GM18951 (cell line): Measurements from ENCODE around the gene IFITM2.
"Not testable (repeated sequence)": the region's sequence is repeated elsewhere in the genome, so short reads cannot be mapped to it uniquely, and the experiment has no call there.

ENCODE experiments used
- POLR2A ChIP-seq: IDR thresholded peaks from 4 replicates; pipeline ENCODE4 v1.6.1; 2011; ENCODE audit warnings: mild to moderate bottlenecking; ENCODE audit not compliant: insufficient read length, insufficient read depth; ENCODE audit errors: extremely low read depth
- in situ Hi-C: fragments of 300-500 bp; cut with MboI; formaldehyde crosslinking; loops from one replicate; pipeline ENCODE4 v1.12.0; 2022; ENCODE audit warnings: low sequenced_read_pairs, mixed read lengths, inconsistent platforms; ENCODE audit not compliant: unreplicated experiment

The IFITM2 gene

GRCh38 chr11:299081-299891, 8.3 kb upstream of the IFITM2 start, which contains the start of gene IFITM5:
Gene IFITM5, minus strand, starts transcription at chr11:299526. Its CDS starts 36 bp downstream, at chr11:299490.
- in situ Hi-C loops: no loop called here
- TF ChIP-seq POLR2A: no peak

DNA sequence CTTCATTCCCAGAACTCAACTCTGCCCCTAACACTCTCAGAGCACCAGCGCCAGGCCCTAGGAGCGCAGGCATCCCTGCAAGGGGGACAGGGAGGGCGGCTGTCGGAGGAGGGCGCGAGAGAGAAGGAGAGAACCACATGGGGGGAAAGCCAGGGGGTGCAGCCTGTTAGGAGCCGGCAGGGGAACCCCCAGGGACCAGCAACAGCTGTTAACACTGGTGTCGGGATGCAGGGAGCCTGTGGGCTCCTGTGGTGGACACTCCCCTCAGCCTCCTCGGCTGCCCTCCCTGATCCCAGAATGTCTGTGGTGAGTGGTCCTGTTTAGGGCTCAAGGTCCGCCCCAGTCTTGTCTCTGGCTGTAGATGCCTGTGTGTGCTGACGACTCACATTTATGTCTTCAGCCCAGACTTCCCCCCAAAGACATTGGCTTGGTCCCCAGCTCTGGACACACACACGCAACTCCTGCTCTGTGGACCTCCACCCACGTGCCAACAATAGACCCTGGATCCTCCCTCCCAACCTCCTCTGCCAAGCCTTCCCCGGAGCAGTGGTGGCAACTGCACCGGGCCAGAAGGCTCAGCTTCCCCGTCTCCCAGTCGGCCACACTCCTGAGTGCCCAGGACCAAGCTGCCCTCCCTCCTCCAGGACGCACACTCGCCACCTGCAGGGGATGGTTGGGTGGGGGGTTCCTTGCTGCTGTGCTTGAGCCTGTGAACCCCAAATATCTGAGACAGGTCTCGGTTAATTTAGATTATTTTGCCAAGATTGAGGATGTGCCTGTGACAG, 7.5 kb upstream of the IFITM2 start:
- no peak for TF ChIP-seq POLR2A
- in situ Hi-C loops: no loop called here

DNA sequence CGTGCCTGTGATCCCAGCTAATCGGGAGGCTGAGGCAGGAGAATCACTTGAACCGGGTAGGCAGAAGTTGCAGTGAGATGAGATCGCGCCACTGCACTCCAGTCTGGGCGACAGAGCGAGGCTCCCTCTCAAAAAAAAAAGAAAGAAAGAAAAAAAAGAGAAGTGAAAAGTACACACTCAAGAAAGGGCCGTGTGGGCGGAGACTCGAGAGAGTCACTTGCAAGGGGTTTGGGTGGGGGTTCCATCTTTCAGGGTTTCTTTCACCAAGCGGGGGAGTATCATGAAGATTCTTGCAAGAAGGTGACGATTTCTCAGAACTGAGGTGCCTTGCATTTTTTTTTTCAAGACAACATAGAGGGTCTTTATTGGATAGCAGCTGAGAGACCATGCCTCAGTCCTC, 4.3 kb upstream of the IFITM2 start:
- in situ Hi-C loops: no loop called here
- TF ChIP-seq POLR2A: no peak

DNA sequence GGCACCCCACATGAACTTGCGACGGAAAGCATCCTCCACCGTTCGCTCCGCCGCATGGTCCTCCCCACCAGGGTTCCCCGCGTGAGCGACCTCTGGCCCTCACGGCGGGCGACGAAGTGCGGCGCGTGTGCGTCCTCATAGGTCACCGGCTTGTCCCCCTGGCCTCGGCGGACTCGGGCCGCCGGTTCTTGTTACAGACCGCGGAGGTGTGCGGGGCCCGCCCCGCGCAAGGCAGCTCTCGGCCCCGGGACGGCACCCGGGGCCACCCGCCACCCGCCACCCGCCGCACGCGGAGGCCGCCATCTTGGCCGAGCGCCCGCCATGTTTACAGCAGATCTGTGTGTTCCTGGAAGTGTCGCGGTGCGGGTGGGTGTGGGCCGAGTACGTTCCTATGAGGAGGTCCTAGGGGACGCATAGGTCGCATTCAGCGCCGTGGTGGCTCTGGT, 3.5 kb upstream of the IFITM2 start:
- no peak for TF ChIP-seq POLR2A
- in situ Hi-C loops: no loop called here

- no peak for TF ChIP-seq POLR2A
- in situ Hi-C loops: no loop called here
These were observed 2.4 kb upstream of the IFITM2 start for GRCh38 chr11:304915-305843.

DNA sequence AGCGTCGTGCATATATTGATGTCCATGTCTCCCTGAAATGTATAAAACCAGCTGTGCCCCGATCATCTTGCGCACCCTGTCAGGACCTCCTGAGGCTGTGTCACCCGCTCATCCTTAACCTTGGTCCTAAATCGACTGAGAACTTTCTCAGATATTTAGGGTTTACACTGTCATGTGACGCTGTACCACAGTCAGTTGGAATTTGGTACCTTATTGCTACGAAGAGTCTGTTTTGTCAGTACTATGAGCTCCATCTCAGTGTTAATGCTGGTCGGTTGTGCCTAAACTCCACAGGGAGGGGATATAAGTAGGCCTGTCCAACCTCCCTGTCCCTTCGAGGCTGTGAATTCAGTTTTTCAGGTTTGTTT, 1.8 kb upstream of the IFITM2 start:
- in situ Hi-C loops: no loop called here
- no peak for TF ChIP-seq POLR2A

DNA sequence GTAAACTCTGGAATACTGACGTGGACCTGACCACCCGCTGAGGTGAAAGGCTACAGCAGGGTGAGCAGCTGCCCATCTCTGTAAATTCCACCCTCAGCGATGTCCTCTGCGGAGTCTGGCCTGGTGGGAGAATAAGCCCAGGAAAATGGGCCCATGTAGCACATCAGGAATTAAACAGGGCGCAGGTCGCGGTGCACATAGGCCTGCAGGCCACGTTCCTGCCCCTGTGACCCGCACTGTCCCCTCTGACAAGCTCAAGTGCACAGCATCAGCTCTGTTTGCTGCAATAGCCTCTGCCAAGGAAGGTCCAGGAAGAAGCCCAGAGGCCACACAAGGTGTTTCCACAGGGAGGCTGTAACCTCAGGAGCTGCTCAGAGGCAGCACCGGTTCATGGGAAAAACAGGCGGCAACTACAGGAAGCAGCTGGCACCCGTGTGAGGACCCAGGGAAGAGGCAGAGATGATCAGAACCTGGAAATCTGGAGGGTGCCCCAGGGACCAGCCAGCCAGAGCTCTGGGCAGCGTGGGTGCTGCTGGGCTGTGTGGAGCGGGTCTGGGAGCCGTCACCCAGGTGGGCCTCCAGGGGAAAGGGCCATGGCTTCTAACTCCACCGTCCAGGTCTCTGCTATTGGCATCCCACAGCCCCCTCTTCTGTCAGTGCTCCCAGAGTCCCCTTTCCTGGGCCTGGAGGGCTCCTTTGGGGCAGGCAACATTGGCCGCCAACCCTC, 808 bp upstream of the IFITM2 start:
- in situ Hi-C loops: no loop called here
- TF ChIP-seq POLR2A: no peak

DNA sequence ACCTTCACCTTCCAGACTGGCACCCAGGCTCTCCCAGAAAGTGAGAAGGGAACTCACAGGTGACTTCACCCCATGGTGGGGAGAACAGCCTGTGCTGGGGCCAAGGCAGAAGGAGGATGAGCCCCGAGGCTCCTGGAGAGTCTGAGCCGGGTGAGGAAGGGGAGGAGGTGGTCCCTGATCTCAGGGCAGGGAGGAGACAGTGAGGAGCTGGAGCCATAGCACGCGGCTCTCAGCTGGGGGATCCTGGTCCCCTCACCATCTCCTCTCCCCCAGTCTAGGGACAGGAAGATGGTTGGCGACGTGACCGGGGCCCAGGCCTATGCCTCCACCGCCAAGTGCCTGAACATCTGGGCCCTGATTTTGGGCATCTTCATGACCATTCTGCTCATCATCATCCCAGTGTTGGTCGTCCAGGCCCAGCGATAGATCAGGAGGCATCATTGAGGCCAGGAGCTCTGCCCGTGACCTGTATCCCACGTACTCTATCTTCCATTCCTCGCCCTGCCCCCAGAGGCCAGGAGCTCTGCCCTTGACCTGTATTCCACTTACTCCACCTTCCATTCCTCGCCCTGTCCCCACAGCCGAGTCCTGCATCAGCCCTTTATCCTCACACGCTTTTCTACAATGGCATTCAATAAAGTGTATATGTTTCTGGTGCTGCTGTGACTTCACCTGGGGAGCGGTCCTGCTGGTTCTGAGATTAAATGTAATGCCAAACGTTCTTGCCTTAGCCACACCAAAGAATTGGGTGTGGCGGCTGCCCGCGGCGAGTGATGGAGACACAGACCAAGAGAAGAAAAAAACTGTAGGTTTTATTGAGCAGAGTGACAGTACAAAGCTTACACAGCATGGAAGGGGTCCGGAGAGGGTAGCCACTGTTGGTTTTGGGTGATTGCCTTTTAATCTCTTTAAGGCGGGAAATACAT, 1.4 kb downstream of the IFITM2 start:
- in situ Hi-C loops: not testable (repeated sequence)

DNA sequence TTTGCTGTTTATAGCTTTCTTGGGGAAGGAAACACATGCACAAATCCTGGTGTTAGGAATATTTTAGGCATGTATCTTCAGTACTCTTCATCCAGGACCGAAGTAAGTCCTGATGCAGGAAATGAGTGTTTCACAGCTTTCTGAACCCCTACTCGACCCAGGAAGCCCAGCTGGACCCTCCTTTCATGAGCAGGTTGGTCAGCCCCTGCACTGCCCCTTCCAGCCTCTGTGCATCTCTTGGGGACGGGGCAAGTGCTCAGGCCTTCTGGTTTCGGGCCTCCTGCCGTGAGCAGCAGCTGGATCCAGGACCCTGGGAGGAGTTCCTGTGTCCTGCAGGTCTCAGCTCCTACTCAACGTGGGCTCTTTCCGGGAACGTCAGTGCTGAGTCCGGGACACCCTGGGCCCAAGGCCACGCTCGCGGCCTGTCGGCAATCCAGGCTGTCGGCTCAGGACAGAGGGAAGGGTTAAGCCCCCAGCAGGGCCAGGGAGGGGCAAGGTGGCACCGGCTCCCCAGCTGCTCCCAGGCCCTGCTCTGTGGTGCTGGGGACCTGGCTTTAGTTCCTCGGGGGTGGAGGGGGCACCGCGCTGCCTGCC, 2.5 kb downstream of the IFITM2 start:
- in situ Hi-C loops: not testable (repeated sequence)

GRCh38 chr11:311013-311748, 3.6 kb downstream of the IFITM2 start:
- in situ Hi-C loops: not testable (repeated sequence)
